CD4-positive, alpha-beta T cell (primary cell): ENCODE results near the gene RHOT1. TPM values are rescaled to one million over a fixed set of nuclear protein-coding genes. Genes with fewer than 3 reads are reported as not detected.

Source experiments
- ATAC-seq: fragments of 200-7000 bp; cut with Tn5 transposase; one replicate; pipeline ENCODE4 v1.10.0; 2022; ENCODE audit warnings: mild to moderate bottlenecking; ENCODE audit not compliant: poor library complexity
- CTCF ChIA-PET: fragments of 350-600 bp; sonication (Branson Sonifier 250); formaldehyde crosslinking; loops from one replicate; lab custom pipeline; 2021; ENCODE audit warnings: antibody characterized with exemption, inconsistent platforms; lab: Charles Lee
- POLR2A ChIA-PET: fragments of 350-600 bp; sonication (Branson Sonifier 250); formaldehyde crosslinking; loops from one replicate; lab custom pipeline; 2021; ENCODE audit warnings: antibody characterized with exemption, inconsistent platforms; lab: Charles Lee
- DNase-seq, 14 experiments: peaks; one replicate each; pipeline ENCODE4 v3.0.0-alpha.2; 2013 to 2020; ENCODE audit warnings: mixed read lengths in 2 of 14
- H3K27ac ChIP-seq, 2 donors: one replicate each; pipeline versions ENCODE4 v1.5.1 to v1.7.0; 2013; ENCODE audit warnings: low read length in 2 of 2, low read depth in 1 of 2, mild to moderate bottlenecking in 1 of 2
- H3K27me3 ChIP-seq, 2 experiments: 1 replicate in 1 of 2; 2 replicates in 1 of 2; pipeline versions ENCODE4 v1.6.1 to v1.7.0; 2013; ENCODE audit warnings: low read length in 2 of 2, control low read depth in 1 of 2, mild to moderate bottlenecking in 1 of 2, moderate library complexity in 1 of 2; ENCODE audit not compliant: insufficient read depth in 2 of 2, control insufficient read depth in 1 of 2
- H3K36me3 ChIP-seq: one replicate; pipeline ENCODE4 v1.6.1; 2013; ENCODE audit warnings: low read length, control low read depth; ENCODE audit not compliant: insufficient read depth
- H3K4me1 ChIP-seq: one replicate; pipeline ENCODE4 v1.6.1; 2013; ENCODE audit warnings: low read length, control low read depth; ENCODE audit not compliant: insufficient read depth
- H3K4me3 ChIP-seq: one replicate; pipeline ENCODE4 v1.5.1; 2013; ENCODE audit warnings: mild to moderate bottlenecking, low read length, moderate library complexity
- H3K9me3 ChIP-seq, 2 experiments: 1 replicate in 1 of 2; 2 replicates in 1 of 2; pipeline versions ENCODE4 v1.6.1 to v1.7.0; 2013; ENCODE audit warnings: low read length in 2 of 2, mild to moderate bottlenecking in 2 of 2, control low read depth in 1 of 2, moderate library complexity in 1 of 2; ENCODE audit not compliant: control insufficient read depth in 1 of 2, insufficient read depth in 1 of 2
- H3K27ac Mint-ChIP-seq: one replicate; pipeline ENCODE4 v1.8.0; 2020; ENCODE audit warnings: mixed read lengths
- H3K27me3 Mint-ChIP-seq: one replicate; pipeline ENCODE4 v1.8.0; 2021; ENCODE audit warnings: mixed read lengths
- H3K36me3 Mint-ChIP-seq: one replicate; pipeline ENCODE4 v1.8.0; 2021; ENCODE audit warnings: low read depth, mixed read lengths
- H3K4me1 Mint-ChIP-seq: one replicate; pipeline ENCODE4 v1.8.0; 2021; ENCODE audit warnings: low read depth, mixed read lengths
- H3K4me3 Mint-ChIP-seq: one replicate; pipeline ENCODE4 v1.8.0; 2020; ENCODE audit warnings: mild to moderate bottlenecking, mixed read lengths
- H3K9me3 Mint-ChIP-seq: one replicate; pipeline ENCODE4 v1.8.0; 2020; ENCODE audit warnings: mixed read lengths
- CTCF ChIP-seq: fragments of 200-600 bp; IDR thresholded peaks from one replicate; pipeline ENCODE4 v1.8.0; 2022; ENCODE audit warnings: antibody characterized with exemption, mild to moderate bottlenecking
- intact Hi-C, 2 experiments: fragments of 100-400 bp; cut with DNase I in 1 of 2; cut with micrococcal nuclease in 1 of 2; formaldehyde crosslinking; loops; one replicate each; pipeline versions ENCODE4 v1.15.1 to v1.9.0; 2023 to 2025; cut with DNase I, micrococcal nuclease
- total RNA-seq, 174 experiments: library from RNA in 2 of 174; stranded (reverse) in 2 of 174; gene quantifications; one replicate each; pipeline ENCODE4 v1.2.3 and lab custom pipeline; 2021 to 2026

The RHOT1 gene
- total RNA-seq, 2 experiments from 2014 or later = 12.9 to 13.1 TPM

- intact Hi-C loops = no loop called here
- no peaks in the 10 kb centered on the region for H3K27me3 Mint-ChIP-seq
- no peaks in the 10 kb centered on the region for H3K36me3 ChIP-seq
- ChIA-PET POLR2A (interaction anchor here (0.6 kb wide), 1 partner anchor 20 kb away, joined by 3 read pairs; no protein-coding TSS in a partner anchor), CTCF (no interaction called here)
- no peak overlapping the region for H3K27ac Mint-ChIP-seq
- H3K36me3 Mint-ChIP-seq = no peaks in the 10 kb centered on the region
- no peak overlapping the region for H3K4me3 Mint-ChIP-seq
- H3K9me3 ChIP-seq = no peaks in the 10 kb centered on the region
- no peaks in the 10 kb centered on the region for H3K4me1 ChIP-seq
- no peak for TF ChIP-seq CTCF
- no peaks in the 10 kb centered on the region for H3K9me3 Mint-ChIP-seq
- DNase-seq (no peak), ATAC-seq (no peak)
- no peaks in the 10 kb centered on the region for H3K4me1 Mint-ChIP-seq
- no peak overlapping the region for H3K27ac ChIP-seq
- H3K27me3 ChIP-seq = no peaks in the 10 kb centered on the region
- no peak overlapping the region for H3K4me3 ChIP-seq
These were observed 99.3 kb downstream of the RHOT1 start for GRCh38 chr17:32241640-32242039.

- CTCF ChIA-PET = no interaction called here
- ATAC-seq = no peak
- Mint-ChIP-seq H3K27me3 (peaks cover 6% of the 10 kb centered on the region), H3K27ac (no peak overlapping the region), H3K4me1 (no peaks in the 10 kb centered on the region), H3K36me3 (no peaks in the 10 kb centered on the region), H3K4me3 (no peak overlapping the region), H3K9me3 (no peaks in the 10 kb centered on the region)
- intact Hi-C loops = no loop called here
- H3K36me3 ChIP-seq = no peaks in the 10 kb centered on the region
- no peak overlapping the region for H3K27ac ChIP-seq
- POLR2A ChIA-PET = no interaction called here
- H3K4me1 ChIP-seq = no peaks in the 10 kb centered on the region
- H3K9me3 ChIP-seq = peaks cover 5 to 8% of the 10 kb centered on the region in 2 experiments
- no peak for TF ChIP-seq CTCF
- DNase-seq = no peak
- H3K4me3 ChIP-seq = no peak overlapping the region
- H3K27me3 ChIP-seq = no peaks in the 10 kb centered on the region
These were observed 107.2 kb downstream of the RHOT1 start for GRCh38 chr17:32249475-32249874.

- POLR2A ChIA-PET = no interaction called here
These were observed 110.9 kb downstream of the RHOT1 start for GRCh38 chr17:32253117-32253611.

More at GRCh38 chr17:32253117-32253611, 110.9 kb downstream of the RHOT1 start:
- Histone ChIP-seq H3K4me1 (no peaks in the 10 kb centered on the region), H3K9me3 (peaks cover 5 to 8% of the 10 kb centered on the region in 2 experiments), H3K27me3 (no peaks in the 10 kb centered on the region), H3K4me3 (no peak overlapping the region), H3K36me3 (no peaks in the 10 kb centered on the region), H3K27ac (no peak overlapping the region)
- no peak overlapping the region for H3K4me3 Mint-ChIP-seq
- DNase-seq = peak; percentile 16 to 78 (median 46)
- no peaks in the 10 kb centered on the region for H3K4me1 Mint-ChIP-seq
- intact Hi-C loops = loop anchor here (1.0 to 5.0 kb wide), 2 partner anchors 66 to 504 kb away; no protein-coding TSS in a partner anchor
- H3K27me3 Mint-ChIP-seq = peaks cover 14% of the 10 kb centered on the region
- TF ChIP-seq CTCF = peak; percentile 76
- no peaks in the 10 kb centered on the region for H3K36me3 Mint-ChIP-seq
- H3K9me3 Mint-ChIP-seq = no peaks in the 10 kb centered on the region
- no peak overlapping the region for H3K27ac Mint-ChIP-seq
- CTCF ChIA-PET = interaction anchor here (0.9 kb wide), 2 partner anchors 10 to 66 kb away, joined by 3 to 4 read pairs; no protein-coding TSS in a partner anchor
- peak; percentile 99 for ATAC-seq
